Muscle of leg (tissue), 11 donors: ENCODE results near the gene SLC2A9. TPM values are rescaled to one million over a fixed set of nuclear protein-coding genes. Genes with fewer than 3 reads are reported as not detected.

Source experiments
- DNase-seq: peaks from one replicate; pipeline ENCODE4 v3.0.0; 2013
- H3K27ac ChIP-seq: one replicate; pipeline ENCODE4 v1.5.1; 2013; ENCODE audit warnings: mild to moderate bottlenecking, low read length, control low read depth
- H3K27me3 ChIP-seq: one replicate; pipeline ENCODE4 v1.6.1; 2013; ENCODE audit warnings: low read length; ENCODE audit not compliant: control insufficient read depth, insufficient read depth
- H3K36me3 ChIP-seq: one replicate; pipeline ENCODE4 v1.6.1; 2013; ENCODE audit warnings: low read length; ENCODE audit not compliant: control insufficient read depth, insufficient read depth
- H3K4me1 ChIP-seq: one replicate; pipeline ENCODE4 v1.6.1; 2013; ENCODE audit warnings: low read length; ENCODE audit not compliant: control insufficient read depth, insufficient read depth
- H3K4me3 ChIP-seq: one replicate; pipeline ENCODE4 v1.5.1; 2013; ENCODE audit warnings: low read length, control low read depth
- H3K9me3 ChIP-seq: replicated peaks from 2 replicates; pipeline ENCODE4 v1.6.1; 2013; ENCODE audit warnings: low read depth, low read length; ENCODE audit not compliant: control insufficient read depth
- WGBS: methylation state at CpG from one replicate; pipeline ENCODE4 v1.1.5; 2013; ENCODE audit warnings: missing lambda C conversion rate; ENCODE audit not compliant: insufficient coverage; 5-methylcytosine and 5-hydroxymethylcytosine counted together
- polyA plus RNA-seq, 8 donors: library from polyadenylated mRNA; unstranded; fragments of 120-200 nt; gene quantifications; one replicate each; pipeline versions ENCODE4 v1.2.1 to v1.2.3, GENCODE V29; 2013; ENCODE audit warnings: inconsistent platforms in 1 of 8, low replicate concordance in 1 of 8; ENCODE audit not compliant: insufficient read length in 8 of 8, insufficient read depth in 1 of 8
- total RNA-seq: library from RNA; stranded (reverse); fragments of 120-200 nt; gene quantifications from one replicate; pipeline ENCODE4 v1.2.4, GENCODE V29; 2013

SLC2A9 gene
- total and polyA plus RNA-seq, 9 donors, result 2.4 to 5.0 (median 3.2) TPM

DNA sequence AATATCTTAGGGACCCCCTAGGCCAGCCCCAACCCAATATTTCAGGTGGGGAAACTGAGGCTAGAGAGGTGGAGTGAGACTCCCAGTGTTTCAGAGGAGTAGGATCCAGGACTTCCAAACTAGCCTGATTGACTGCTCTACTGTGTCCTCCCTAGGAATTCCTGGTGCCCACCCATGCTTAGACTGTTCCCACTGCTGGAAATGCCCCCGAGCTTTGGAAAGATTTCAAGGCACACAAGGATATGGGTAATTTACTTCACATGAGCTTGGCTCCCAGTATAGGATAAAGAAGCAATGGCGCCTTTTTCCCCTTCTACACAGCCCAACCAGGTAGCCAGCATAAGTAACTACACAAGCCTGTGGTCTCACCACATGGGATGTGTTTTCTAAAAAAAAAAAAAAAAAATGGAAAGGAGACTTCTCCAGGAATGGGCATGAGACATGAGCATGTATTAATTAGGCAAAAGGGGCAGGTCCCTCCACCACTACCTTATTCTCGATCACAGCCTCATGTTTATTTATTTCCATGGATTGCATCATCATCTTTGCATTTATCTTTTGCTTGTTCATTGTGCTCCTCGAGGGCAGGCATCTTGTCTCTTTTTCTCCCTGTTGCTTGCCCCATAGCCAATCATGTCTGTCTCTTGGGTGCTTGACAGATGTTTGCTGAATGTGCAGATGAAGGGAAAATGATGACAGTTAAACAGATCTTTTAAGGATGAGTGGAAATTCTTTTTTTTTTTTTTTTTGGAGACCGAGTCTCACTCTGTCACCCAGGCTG lies 173.1 kb downstream of the SLC2A9 start:
- no peaks in the 10 kb centered on the region for H3K4me1 ChIP-seq
- H3K4me3 ChIP-seq, result no peak overlapping the region
- no peaks in the 10 kb centered on the region for H3K27me3 ChIP-seq
- no peaks in the 10 kb centered on the region for H3K36me3 ChIP-seq
- H3K9me3 ChIP-seq, result no peaks in the 10 kb centered on the region
- H3K27ac ChIP-seq, result no peak overlapping the region
- no peak for DNase-seq
- 83% methylated on average over 1 of the region's 5 CpGs for WGBS

DNA sequence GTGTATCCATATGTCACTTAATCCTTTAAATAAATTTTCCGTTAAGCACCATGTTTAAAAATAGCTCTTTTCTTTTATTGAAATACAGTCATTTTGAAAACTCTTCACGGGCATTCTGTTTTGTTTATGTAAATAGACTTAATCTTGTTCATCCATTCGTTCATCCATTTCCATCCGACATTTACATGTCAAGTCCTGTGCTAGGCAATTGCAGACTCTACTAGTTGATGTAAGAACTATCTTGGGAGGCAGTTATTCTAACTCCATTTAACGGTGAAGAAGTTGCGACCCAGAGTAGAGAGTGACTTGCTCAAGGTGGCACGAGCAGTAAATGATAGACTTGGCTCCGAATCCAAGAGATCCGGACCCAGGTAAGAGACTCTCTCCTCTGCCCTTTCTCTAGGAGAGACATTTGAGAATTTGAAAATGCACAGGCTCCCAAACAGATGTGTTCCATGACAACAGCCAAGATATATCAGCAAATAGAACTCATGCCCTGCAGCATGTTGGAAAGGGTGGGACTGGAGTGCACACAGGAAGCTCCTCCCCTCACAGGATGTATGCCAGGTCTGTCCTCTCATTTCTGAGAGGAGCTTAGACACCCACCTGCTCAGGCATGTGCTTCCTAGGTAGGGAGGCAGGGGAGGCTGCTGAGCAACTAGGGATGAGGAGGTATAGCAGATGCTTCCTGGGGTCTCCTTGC lies 175.4 kb downstream of the SLC2A9 start:
- Histone ChIP-seq H3K36me3 (no peaks in the 10 kb centered on the region), H3K9me3 (peaks cover 7% of the 10 kb centered on the region)
- no CpG with 5 or more reads among the region's 9 CpGs for WGBS

DNA sequence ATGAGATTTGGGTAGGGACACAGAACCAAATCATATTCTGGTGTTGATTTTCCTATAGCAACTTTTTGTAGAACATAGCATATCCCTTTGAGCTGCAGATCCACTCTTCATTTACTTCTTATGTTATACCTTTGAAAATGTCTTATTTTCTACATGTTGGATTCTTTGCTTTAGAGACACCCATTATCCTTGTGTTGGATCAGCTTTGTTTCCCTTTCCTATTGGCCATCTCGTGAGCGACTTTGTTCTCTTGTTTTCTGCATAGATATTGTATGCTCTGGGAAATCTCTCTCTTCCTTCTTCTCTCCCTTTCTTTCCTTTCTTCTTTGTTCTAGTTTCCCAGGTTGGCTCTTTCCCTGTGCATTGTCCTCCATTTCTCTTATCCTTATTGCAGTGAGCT lies 180.2 kb downstream of the SLC2A9 start:
- Histone ChIP-seq H3K27me3 (no peaks in the 10 kb centered on the region), H3K4me1 (no peaks in the 10 kb centered on the region), H3K36me3 (no peaks in the 10 kb centered on the region), H3K4me3 (no peak overlapping the region), H3K27ac (no peak overlapping the region), H3K9me3 (peaks cover 9% of the 10 kb centered on the region)
- DNase-seq, result no peak
- no CpG with 5 or more reads among the region's 2 CpGs for WGBS

More for the DNA sequence above, 175.4 kb downstream of the SLC2A9 start:
- no peak for DNase-seq
- Histone ChIP-seq H3K4me1 (no peaks in the 10 kb centered on the region), H3K27ac (no peak overlapping the region), H3K27me3 (no peaks in the 10 kb centered on the region), H3K4me3 (no peak overlapping the region)

DNA sequence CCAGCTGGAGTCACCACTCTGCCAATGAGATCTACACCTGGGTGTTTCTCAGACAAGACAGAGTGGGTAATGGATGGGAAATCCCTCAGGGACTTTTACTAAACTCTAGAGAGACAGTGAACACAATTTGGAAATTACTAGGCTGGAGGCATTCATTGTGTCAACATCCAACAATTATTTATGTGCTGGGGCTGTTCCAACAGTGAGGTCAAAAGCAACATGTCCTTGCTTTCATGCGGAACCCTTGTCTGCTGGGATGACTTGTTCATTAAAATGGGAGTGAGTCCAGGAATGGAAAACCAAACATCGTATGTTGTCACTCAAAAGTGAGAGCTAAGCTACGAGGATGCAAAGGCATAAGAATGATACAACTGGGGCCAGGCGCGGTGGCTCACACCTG lies 185.9 kb downstream of the SLC2A9 start:
- Histone ChIP-seq H3K27me3 (no peaks in the 10 kb centered on the region), H3K4me3 (no peak overlapping the region), H3K36me3 (no peaks in the 10 kb centered on the region), H3K4me1 (no peaks in the 10 kb centered on the region), H3K9me3 (no peaks in the 10 kb centered on the region), H3K27ac (no peak overlapping the region)
- 76% methylated on average over 3 of the region's 5 CpGs for WGBS
- no peak for DNase-seq

DNA sequence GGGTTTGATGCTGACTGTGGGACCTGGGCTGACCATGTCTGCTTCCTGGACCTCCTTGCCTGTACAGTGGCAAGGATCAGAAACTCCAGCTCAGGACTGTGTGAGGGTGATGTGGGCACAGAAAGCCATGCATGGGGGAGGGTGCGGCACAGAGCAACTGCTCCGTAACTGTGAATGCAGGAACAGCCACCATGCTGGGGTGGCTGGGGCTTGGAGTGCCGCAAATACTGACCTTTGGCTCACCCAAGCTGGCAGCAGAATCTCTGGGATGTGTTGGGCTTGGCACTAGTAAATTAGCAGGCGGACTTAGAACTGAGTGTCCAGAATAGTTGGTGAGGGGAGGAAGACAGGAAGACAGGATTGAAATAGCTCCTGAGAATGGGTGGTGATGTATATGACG lies 187.9 kb downstream of the SLC2A9 start:
- Histone ChIP-seq H3K4me3 (no peak overlapping the region), H3K27ac (no peak overlapping the region), H3K4me1 (no peaks in the 10 kb centered on the region), H3K36me3 (no peaks in the 10 kb centered on the region), H3K9me3 (no peaks in the 10 kb centered on the region), H3K27me3 (no peaks in the 10 kb centered on the region)
- 84% methylated on average over 5 of the region's 5 CpGs for WGBS
- DNase-seq, result no peak

DNA sequence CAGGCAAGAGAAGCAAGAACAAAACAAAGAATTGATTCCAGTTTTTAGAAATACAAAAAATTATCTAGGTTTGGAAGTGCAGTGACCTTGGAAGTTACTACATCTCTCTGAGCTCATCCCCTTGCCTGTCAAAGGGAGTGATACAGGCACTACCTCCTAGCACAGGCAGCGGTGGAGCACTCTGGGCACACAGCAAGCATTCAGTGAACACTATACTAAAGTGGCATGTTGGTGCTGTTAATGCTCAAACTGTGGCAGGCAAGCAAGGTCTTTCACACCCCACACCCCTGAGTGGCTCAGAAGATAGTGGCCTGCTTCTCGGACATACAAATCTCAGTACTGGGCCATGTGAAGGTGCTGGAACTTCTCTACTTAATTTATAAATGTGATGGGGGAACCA lies 188.7 kb downstream of the SLC2A9 start:
- H3K4me3 ChIP-seq, result no peak overlapping the region
- H3K27me3 ChIP-seq, result no peaks in the 10 kb centered on the region
- H3K9me3 ChIP-seq, result no peaks in the 10 kb centered on the region
- no CpG with 5 or more reads among the region's 2 CpGs for WGBS
- no peak overlapping the region for H3K27ac ChIP-seq
- no peaks in the 10 kb centered on the region for H3K4me1 ChIP-seq
- DNase-seq, result no peak
- H3K36me3 ChIP-seq, result no peaks in the 10 kb centered on the region

DNA sequence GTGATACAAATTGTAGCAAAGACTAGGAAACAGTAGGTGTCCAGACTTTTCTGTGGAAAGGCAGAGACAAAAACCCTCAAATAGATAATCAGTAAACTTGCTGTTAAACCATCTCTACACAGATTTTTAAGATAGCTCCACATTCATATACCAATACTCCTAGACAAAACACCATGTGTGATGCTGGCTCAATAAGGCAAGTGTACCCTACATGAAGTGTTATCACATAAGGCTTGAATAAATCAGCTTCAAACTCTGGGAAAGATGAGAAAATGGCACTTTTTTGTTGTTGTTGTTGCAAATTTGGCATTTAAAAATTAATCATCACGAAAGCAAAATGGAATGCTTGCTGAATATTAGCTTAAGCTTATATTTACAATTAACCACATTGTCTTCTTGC lies 194.7 kb downstream of the SLC2A9 start:
- no peaks in the 10 kb centered on the region for H3K27me3 ChIP-seq
- no peak for DNase-seq
- no peaks in the 10 kb centered on the region for H3K9me3 ChIP-seq
- no peak overlapping the region for H3K27ac ChIP-seq
- H3K4me3 ChIP-seq, result no peak overlapping the region
- no peaks in the 10 kb centered on the region for H3K4me1 ChIP-seq
- no CpG with 5 or more reads among the region's 1 CpG for WGBS
- no peaks in the 10 kb centered on the region for H3K36me3 ChIP-seq

DNA sequence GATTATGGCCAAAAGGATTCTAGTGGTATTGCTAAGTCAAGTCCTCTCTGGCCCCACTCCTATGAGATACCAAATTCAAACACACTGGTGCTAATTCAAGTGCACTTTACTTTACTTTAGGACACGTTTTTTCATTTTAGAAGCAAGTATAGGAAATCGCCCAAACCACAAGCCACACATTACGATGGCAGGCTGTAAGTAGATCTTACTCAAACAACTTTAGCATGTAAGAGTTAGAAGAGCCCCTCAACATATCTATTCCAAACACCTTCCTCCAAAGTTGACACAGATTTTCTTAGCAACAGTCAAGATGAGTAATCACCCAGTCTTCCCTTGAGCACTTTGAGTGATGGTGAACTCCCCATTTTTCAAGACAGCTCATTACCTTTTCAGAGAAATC lies 196.2 kb downstream of the SLC2A9 start:
- H3K27ac ChIP-seq, result no peak overlapping the region
- no peak for DNase-seq
- no peaks in the 10 kb centered on the region for H3K9me3 ChIP-seq
- no peak overlapping the region for H3K4me3 ChIP-seq
- no peaks in the 10 kb centered on the region for H3K4me1 ChIP-seq
- no peaks in the 10 kb centered on the region for H3K27me3 ChIP-seq
- no peaks in the 10 kb centered on the region for H3K36me3 ChIP-seq
- WGBS, result 80% methylated on average over 1 of the region's 3 CpGs

DNA sequence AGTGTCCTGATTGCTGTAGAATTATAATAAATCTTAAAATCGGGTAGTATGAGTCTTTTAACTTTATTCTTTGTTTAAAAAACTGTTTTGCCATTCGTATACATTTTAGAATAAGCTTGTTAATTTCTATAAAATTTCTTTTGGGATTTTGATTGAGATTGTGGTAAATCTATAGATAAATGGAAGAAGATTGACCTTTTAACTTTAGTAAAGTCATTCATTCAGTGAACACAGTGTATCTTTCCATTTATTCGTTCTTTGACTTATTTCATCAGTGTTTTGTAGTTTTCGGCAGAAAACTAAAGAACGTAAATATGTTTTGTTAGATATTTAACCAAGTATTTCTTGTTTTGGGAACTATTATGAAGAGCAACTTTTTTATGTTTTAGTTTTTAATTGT lies 201.0 kb downstream of the SLC2A9 start:
- no peaks in the 10 kb centered on the region for H3K36me3 ChIP-seq
- no CpG with 5 or more reads among the region's 5 CpGs for WGBS
- no peak overlapping the region for H3K27ac ChIP-seq
- no peak overlapping the region for H3K4me3 ChIP-seq
- no peak for DNase-seq
- no peaks in the 10 kb centered on the region for H3K4me1 ChIP-seq
- H3K27me3 ChIP-seq, result no peaks in the 10 kb centered on the region
- no peaks in the 10 kb centered on the region for H3K9me3 ChIP-seq

DNA sequence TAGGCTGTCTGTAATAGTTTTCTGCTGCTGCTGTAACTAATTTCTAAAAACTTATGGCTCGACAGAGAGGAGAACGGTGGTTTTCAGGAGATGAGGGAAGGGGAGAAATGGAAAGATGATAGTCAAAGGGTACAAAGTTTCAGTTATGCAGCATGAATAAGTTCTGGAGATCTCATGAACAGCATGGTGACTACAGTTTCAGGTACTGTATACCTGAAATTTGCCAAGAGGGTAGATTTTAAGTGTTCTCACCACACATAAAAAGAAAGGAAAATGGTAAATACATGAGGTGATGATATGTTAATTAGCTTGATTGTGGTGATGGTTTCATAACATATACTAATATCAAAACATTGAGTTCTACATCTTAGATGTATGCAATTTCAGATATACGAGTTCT lies 205.0 kb downstream of the SLC2A9 start:
- Histone ChIP-seq H3K27me3 (no peaks in the 10 kb centered on the region), H3K27ac (no peak overlapping the region)
- 87% methylated on average over 2 of the region's 3 CpGs for WGBS

More for the DNA sequence above, 205.0 kb downstream of the SLC2A9 start:
- no peaks in the 10 kb centered on the region for H3K9me3 ChIP-seq
- no peaks in the 10 kb centered on the region for H3K36me3 ChIP-seq
- DNase-seq, result no peak
- no peaks in the 10 kb centered on the region for H3K4me1 ChIP-seq
- no peak overlapping the region for H3K4me3 ChIP-seq
